Osteocyte (in vitro differentiated cells): ENCODE results near the gene RNF19B. TPM values are rescaled to one million over a fixed set of nuclear protein-coding genes. Genes with fewer than 3 reads are reported as not detected.

Experiments used
- DNase-seq: peaks from one replicate; pipeline ENCODE4 v3.0.0; 2021; ENCODE audit warnings: mixed read lengths; ENCODE audit not compliant: unreplicated experiment; ENCODE audit errors: extremely low spot score
- H3K27ac Mint-ChIP-seq: one replicate; pipeline ENCODE4 v1.8.0; 2021; ENCODE audit warnings: mild to moderate bottlenecking, mixed read lengths; ENCODE audit not compliant: unreplicated experiment
- H3K27me3 Mint-ChIP-seq: one replicate; pipeline ENCODE4 v1.8.0; 2021; ENCODE audit warnings: mixed read lengths; ENCODE audit not compliant: unreplicated experiment
- H3K36me3 Mint-ChIP-seq: one replicate; pipeline ENCODE4 v1.8.0; 2021; ENCODE audit warnings: mixed read lengths; ENCODE audit not compliant: unreplicated experiment
- H3K4me1 Mint-ChIP-seq: one replicate; pipeline ENCODE4 v1.8.0; 2021; ENCODE audit warnings: mixed read lengths; ENCODE audit not compliant: unreplicated experiment
- H3K4me3 Mint-ChIP-seq: one replicate; pipeline ENCODE4 v1.8.0; 2021; ENCODE audit warnings: mild to moderate bottlenecking, moderate library complexity, mixed read lengths; ENCODE audit not compliant: unreplicated experiment
- H3K9me3 Mint-ChIP-seq: one replicate; pipeline ENCODE4 v1.8.0; 2021; ENCODE audit warnings: mixed read lengths; ENCODE audit not compliant: unreplicated experiment
- CTCF ChIP-seq: fragments of 200-600 bp; sonication (generic); IDR thresholded peaks from 2 replicates; pipeline ENCODE4 v1.5.0; 2021; ENCODE audit warnings: antibody characterized with exemption, mild to moderate bottlenecking, moderate library complexity
- total RNA-seq: library from RNA; stranded (reverse); gene quantifications from 2 replicates; pipeline ENCODE4 v1.2.1, GENCODE V29; 2021

Gene RNF19B
- total RNA-seq, 1 donor from 2014 or later: 12.6 TPM

- no peak for DNase-seq
- no peak for TF ChIP-seq CTCF
- Mint-ChIP-seq H3K4me3 (no peak overlapping the region), H3K27ac (no peak overlapping the region), H3K36me3 (peaks cover 3% of the 10 kb centered on the region), H3K9me3 (no peaks in the 10 kb centered on the region), H3K4me1 (peaks cover 16% of the 10 kb centered on the region), H3K27me3 (no peaks in the 10 kb centered on the region)
These were observed 40.0 kb upstream of the RNF19B start for GRCh38 chr1:33004613-33005012.

- Mint-ChIP-seq H3K4me1 (peaks cover 16% of the 10 kb centered on the region), H3K36me3 (peaks cover 2% of the 10 kb centered on the region), H3K9me3 (no peaks in the 10 kb centered on the region), H3K4me3 (no peak overlapping the region), H3K27me3 (no peaks in the 10 kb centered on the region), H3K27ac (no peak overlapping the region)
- no peak for DNase-seq
- no peak for TF ChIP-seq CTCF
These were observed 39.0 kb upstream of the RNF19B start for GRCh38 chr1:33003657-33004056.

- no peak for DNase-seq
- Mint-ChIP-seq H3K36me3 (no peaks in the 10 kb centered on the region), H3K9me3 (no peaks in the 10 kb centered on the region), H3K27me3 (no peaks in the 10 kb centered on the region), H3K27ac (no peak overlapping the region), H3K4me1 (peaks cover 21% of the 10 kb centered on the region), H3K4me3 (no peak overlapping the region)
- TF ChIP-seq CTCF: no peak
These were observed 37.4 kb upstream of the RNF19B start for GRCh38 chr1:33002006-33002405.

GRCh38 chr1:33001282-33001681 is 36.7 kb upstream of the RNF19B start:
- no peak overlapping the region for H3K27ac Mint-ChIP-seq
- no peaks in the 10 kb centered on the region for H3K9me3 Mint-ChIP-seq
- H3K27me3 Mint-ChIP-seq: no peaks in the 10 kb centered on the region
- no peaks in the 10 kb centered on the region for H3K36me3 Mint-ChIP-seq
- no peak for TF ChIP-seq CTCF
- no peak for DNase-seq
- no peak overlapping the region for H3K4me3 Mint-ChIP-seq
- peaks cover 18% of the 10 kb centered on the region for H3K4me1 Mint-ChIP-seq

DNA sequence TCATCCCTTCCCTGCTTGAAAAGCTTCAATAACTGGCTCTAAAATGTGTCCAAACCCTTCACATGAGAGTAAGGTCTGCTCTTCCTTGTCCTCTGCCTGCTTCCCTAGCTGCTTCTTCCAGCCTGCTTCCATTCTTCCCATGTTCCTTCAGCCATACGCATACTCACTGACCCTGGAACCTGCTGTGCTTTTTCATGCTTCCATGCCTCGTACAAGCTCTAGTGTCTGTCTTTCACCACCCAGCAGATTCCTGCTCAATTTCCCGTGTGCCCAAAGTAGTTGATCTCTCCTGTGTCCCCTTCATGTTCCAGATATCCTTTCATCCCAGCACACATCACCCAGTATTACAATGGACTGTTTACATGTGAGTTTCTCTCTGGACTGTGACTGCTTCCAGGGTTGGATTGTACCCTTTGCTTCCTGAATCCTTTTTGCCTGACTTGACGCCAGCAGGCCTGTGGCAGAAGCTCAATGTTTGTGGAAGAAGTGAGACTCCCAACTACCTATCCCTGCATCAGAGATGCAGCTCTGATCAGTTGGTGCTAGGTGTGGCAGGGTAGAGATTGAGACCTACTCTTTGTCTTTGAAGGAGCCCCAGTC is 35.9 kb upstream of the RNF19B start:
- TF ChIP-seq CTCF: no peak
- H3K9me3 Mint-ChIP-seq: no peaks in the 10 kb centered on the region
- H3K27me3 Mint-ChIP-seq: no peaks in the 10 kb centered on the region
- H3K36me3 Mint-ChIP-seq: no peaks in the 10 kb centered on the region
- H3K27ac Mint-ChIP-seq: peak overlapping the region; percentile 20
- no peak for DNase-seq
- peaks cover 13% of the 10 kb centered on the region for H3K4me1 Mint-ChIP-seq
- H3K4me3 Mint-ChIP-seq: no peak overlapping the region
